SK-N-SH treated with all-trans-retinoic acid at 6 μM for 48 hours (cell line): ENCODE data around the gene TNNI3K.

Experiments
- ARNTL ChIP-seq: fragments of 450-650 bp; formaldehyde crosslinking; IDR thresholded peaks from 2 replicates; pipeline ENCODE4 v1.5.0; 2020; ENCODE audit warnings: low read depth, mild to moderate bottlenecking, moderate library complexity, borderline replicate concordance
- ESRRG ChIP-seq: fragments of 250-450 bp; sonication (Bioruptor Pico); IDR thresholded peaks from 2 replicates; pipeline ENCODE4 v1.6.1; 2021; ENCODE audit warnings: mild to moderate bottlenecking
- OSR1 ChIP-seq: fragments of 250-450 bp; sonication (Bioruptor Pico); IDR thresholded peaks from 2 replicates; pipeline ENCODE4 v1.8.0; 2022; ENCODE audit warnings: moderate library complexity, mild to moderate bottlenecking, inconsistent platforms
- PPARA ChIP-seq: fragments of 250-450 bp; sonication (Bioruptor Pico); IDR thresholded peaks from 2 replicates; pipeline ENCODE4 v1.5.0; 2020; ENCODE audit warnings: mild to moderate bottlenecking, borderline replicate concordance
- SNAI2 ChIP-seq: fragments of 250-450 bp; sonication (Bioruptor Pico); IDR thresholded peaks from 2 replicates; pipeline ENCODE4 v1.5.0; 2020; ENCODE audit warnings: mild to moderate bottlenecking, moderate library complexity
- TOX ChIP-seq: fragments of 250-450 bp; sonication (Bioruptor Pico); IDR thresholded peaks from 2 replicates; pipeline ENCODE4 v1.8.0; 2021; ENCODE audit warnings: mild to moderate bottlenecking, moderate library complexity, borderline replicate concordance
- TSHZ2 ChIP-seq: fragments of 250-450 bp; sonication (Bioruptor Pico); IDR thresholded peaks from 2 replicates; pipeline ENCODE4 v1.5.0; 2020; ENCODE audit warnings: mild to moderate bottlenecking, moderate library complexity
- ZC3H10 ChIP-seq: fragments of 250-450 bp; sonication (Bioruptor Pico); IDR thresholded peaks from 2 replicates; pipeline ENCODE4 v1.5.1; 2021; ENCODE audit warnings: mild to moderate bottlenecking, moderate library complexity
- ZFP3 ChIP-seq: fragments of 250-450 bp; sonication (Bioruptor Pico); IDR thresholded peaks from 2 replicates; pipeline ENCODE4 v1.5.0; 2020; ENCODE audit warnings: mild to moderate bottlenecking, moderate library complexity
- TF ChIP-seq, protein P1 (sequence below): fragments of 250-450 bp; sonication (Bioruptor Pico); IDR thresholded peaks from 2 replicates; pipeline ENCODE4 v1.8.0; 2020; ENCODE audit warnings: mild to moderate bottlenecking, moderate library complexity, borderline replicate concordance
- TF ChIP-seq, protein P2 (sequence below): fragments of 250-450 bp; sonication (Bioruptor Pico); IDR thresholded peaks from 2 replicates; pipeline ENCODE4 v1.5.1; 2020; ENCODE audit warnings: low read depth, mild to moderate bottlenecking, moderate library complexity

DNA sequence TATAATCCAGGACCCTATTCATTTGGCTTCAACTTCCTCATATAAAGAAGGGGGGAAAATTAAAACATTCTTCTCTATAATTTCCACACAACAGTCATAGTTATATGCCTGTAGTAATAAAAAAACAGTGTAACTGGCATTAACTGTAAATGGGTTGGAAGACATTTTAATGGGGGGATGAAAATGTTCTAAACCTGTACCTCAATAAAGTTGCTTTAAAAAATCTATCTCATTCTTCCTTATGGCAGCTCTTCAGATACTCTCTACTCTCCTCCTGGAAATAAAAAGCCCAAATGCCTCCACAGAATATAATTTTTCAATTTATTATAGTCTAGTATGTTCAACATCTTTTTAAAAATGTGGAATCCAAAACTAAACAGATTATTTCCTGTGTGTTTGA is 39.8 kb upstream of the TNNI3K start:
- TF ChIP-seq, protein P1, sequence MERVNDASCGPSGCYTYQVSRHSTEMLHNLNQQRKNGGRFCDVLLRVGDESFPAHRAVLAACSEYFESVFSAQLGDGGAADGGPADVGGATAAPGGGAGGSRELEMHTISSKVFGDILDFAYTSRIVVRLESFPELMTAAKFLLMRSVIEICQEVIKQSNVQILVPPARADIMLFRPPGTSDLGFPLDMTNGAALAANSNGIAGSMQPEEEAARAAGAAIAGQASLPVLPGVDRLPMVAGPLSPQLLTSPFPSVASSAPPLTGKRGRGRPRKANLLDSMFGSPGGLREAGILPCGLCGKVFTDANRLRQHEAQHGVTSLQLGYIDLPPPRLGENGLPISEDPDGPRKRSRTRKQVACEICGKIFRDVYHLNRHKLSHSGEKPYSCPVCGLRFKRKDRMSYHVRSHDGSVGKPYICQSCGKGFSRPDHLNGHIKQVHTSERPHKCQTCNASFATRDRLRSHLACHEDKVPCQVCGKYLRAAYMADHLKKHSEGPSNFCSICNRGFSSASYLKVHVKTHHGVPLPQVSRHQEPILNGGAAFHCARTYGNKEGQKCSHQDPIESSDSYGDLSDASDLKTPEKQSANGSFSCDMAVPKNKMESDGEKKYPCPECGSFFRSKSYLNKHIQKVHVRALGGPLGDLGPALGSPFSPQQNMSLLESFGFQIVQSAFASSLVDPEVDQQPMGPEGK (CRISPR knock-in tag): no peak
- TF ChIP-seq ARNTL (no peak), ZFP3 (CRISPR knock-in tag) (no peak), ZC3H10 (CRISPR knock-in tag) (no peak), TOX (CRISPR knock-in tag) (no peak), PPARA (CRISPR knock-in tag) (no peak), SNAI2 (CRISPR knock-in tag) (no peak), ESRRG (no peak), TSHZ2 (no peak), OSR1 (CRISPR knock-in tag) (no peak)
- TF ChIP-seq, protein P2, sequence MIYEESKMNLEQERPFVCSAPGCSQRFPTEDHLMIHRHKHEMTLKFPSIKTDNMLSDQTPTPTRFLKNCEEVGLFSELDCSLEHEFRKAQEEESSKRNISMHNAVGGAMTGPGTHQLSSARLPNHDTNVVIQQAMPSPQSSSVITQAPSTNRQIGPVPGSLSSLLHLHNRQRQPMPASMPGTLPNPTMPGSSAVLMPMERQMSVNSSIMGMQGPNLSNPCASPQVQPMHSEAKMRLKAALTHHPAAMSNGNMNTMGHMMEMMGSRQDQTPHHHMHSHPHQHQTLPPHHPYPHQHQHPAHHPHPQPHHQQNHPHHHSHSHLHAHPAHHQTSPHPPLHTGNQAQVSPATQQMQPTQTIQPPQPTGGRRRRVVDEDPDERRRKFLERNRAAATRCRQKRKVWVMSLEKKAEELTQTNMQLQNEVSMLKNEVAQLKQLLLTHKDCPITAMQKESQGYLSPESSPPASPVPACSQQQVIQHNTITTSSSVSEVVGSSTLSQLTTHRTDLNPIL (CRISPR knock-in tag): no peak
